Panc1 (cell line): ENCODE measurements around the gene MPP2. TPM values are rescaled to one million over a fixed set of nuclear protein-coding genes. Genes with fewer than 3 reads are reported as not detected.
A peak's percentile ranks its signal among the peaks of the same experiment; 100 is the strongest.
"Not testable (repeated sequence)": the region's sequence is repeated elsewhere in the genome, so short reads cannot be mapped to it uniquely, and the experiment has no call there.

Source experiments
- ATAC-seq: fragments of 200-7000 bp; cut with Tn5 transposase; 2 replicates; pipeline ENCODE4 v1.9.1; 2020; ENCODE audit warnings: mild to moderate bottlenecking, moderate library complexity
- BruUV-seq: library from RNA; stranded (reverse); fragments of 400-500 nt; replicated peaks from 2 replicates; lab custom pipeline; 2021; lab: Mats Ljungman, UMichigan
- CTCF ChIA-PET: fragments of 300-600 bp; sonication (Branson Sonifier 250); formaldehyde crosslinking; loops from one replicate; lab custom pipeline; 2022; ENCODE audit warnings: antibody characterized with exemption; lab: Charles Lee
- POLR2A ChIA-PET: fragments of 300-600 bp; sonication (Branson Sonifier 250); formaldehyde crosslinking; loops from one replicate; lab custom pipeline; 2022; ENCODE audit warnings: antibody characterized with exemption; lab: Charles Lee
- DNase-seq: peaks from one replicate; pipeline ENCODE4 v3.0.0-alpha.2; 2010; ENCODE audit warnings: low read depth, low spot score
- H3K27ac ChIP-seq: 2 replicates; pipeline ENCODE4 v1.5.1; 2011; ENCODE audit warnings: mild to moderate bottlenecking, low read length, inconsistent platforms
- H3K27me3 ChIP-seq: fragments of 200-500 bp; sonication (Bioruptor generic); 2 replicates; pipeline ENCODE4 v1.6.0; 2014; ENCODE audit warnings: low read length, inconsistent platforms; ENCODE audit not compliant: control insufficient read depth, insufficient read depth
- H3K36me3 ChIP-seq: fragments of 200-500 bp; sonication (Bioruptor generic); 2 replicates; pipeline ENCODE4 v1.5.1; 2014; ENCODE audit warnings: inconsistent platforms, mild to moderate bottlenecking, low read length, moderate library complexity; ENCODE audit not compliant: control insufficient read depth, insufficient read depth
- H3K4me1 ChIP-seq: 2 replicates; pipeline ENCODE4 v1.5.1; 2011; ENCODE audit warnings: inconsistent platforms, mild to moderate bottlenecking, low read length, moderate library complexity; ENCODE audit not compliant: control insufficient read depth, insufficient read depth
- H3K4me3 ChIP-seq, 2 experiments: 2 replicates each; pipeline ENCODE4 v1.5.1; 2011 to 2012; ENCODE audit warnings: low read depth in 2 of 2, low read length in 2 of 2, mild to moderate bottlenecking in 2 of 2, inconsistent platforms in 1 of 2, moderate library complexity in 1 of 2
- H3K9me3 ChIP-seq: fragments of 200-500 bp; sonication (Bioruptor generic); 2 replicates; pipeline ENCODE4 v1.5.1; 2014; ENCODE audit warnings: low read depth, mild to moderate bottlenecking, inconsistent platforms, low read length, moderate library complexity; ENCODE audit not compliant: control insufficient read depth, insufficient read depth
- POLR2AphosphoS5 ChIP-seq: IDR thresholded peaks from 2 replicates; pipeline ENCODE4 v1.6.1; 2012; ENCODE audit warnings: mild to moderate bottlenecking, low read depth, low read length, moderate library complexity
- REST ChIP-seq, 2 experiments: IDR thresholded peaks; 2 replicates each; pipeline ENCODE4 v1.6.1; 2011 to 2012; ENCODE audit warnings: low read depth in 2 of 2, control low read depth in 1 of 2, low read length in 1 of 2, mild to moderate bottlenecking in 1 of 2, moderate library complexity in 1 of 2; ENCODE audit not compliant: insufficient read depth in 1 of 2
- SIN3A ChIP-seq: IDR thresholded peaks from 2 replicates; pipeline ENCODE4 v1.6.1; 2012; ENCODE audit warnings: low read depth, mild to moderate bottlenecking, low read length, moderate library complexity, borderline replicate concordance; ENCODE audit not compliant: insufficient read depth
- TCF7L2 ChIP-seq: IDR thresholded peaks from 2 replicates; pipeline ENCODE4 v1.6.1; 2011; ENCODE audit warnings: mild to moderate bottlenecking, low read depth, low read length, inconsistent platforms
- in situ Hi-C: cut with HindIII; loops from 2 replicates; pipeline ENCODE4 v1.10.0; 2016; ENCODE audit warnings: low sequenced_read_pairs, low pct_unique_long_range_greater_than_20kb
- intact Hi-C: fragments of 100-400 bp; cut with micrococcal nuclease; formaldehyde crosslinking; loops from one replicate; pipeline ENCODE4 v1.10.0; 2022; ENCODE audit not compliant: unreplicated experiment
- total RNA-seq: library from RNA; stranded (reverse); gene quantifications from one replicate; pipeline ENCODE4 v1.2.1, GENCODE V29; 2021; ENCODE audit not compliant: unreplicated experiment
- TF ChIP-seq, protein P1 (sequence below): fragments of 450-650 bp; IDR thresholded peaks from 2 replicates; pipeline ENCODE4 v1.5.1; 2017; ENCODE audit warnings: mild to moderate bottlenecking

Gene MPP2
- total RNA-seq, 1 experiment from 2014 or later = 3.5 TPM

DNA sequence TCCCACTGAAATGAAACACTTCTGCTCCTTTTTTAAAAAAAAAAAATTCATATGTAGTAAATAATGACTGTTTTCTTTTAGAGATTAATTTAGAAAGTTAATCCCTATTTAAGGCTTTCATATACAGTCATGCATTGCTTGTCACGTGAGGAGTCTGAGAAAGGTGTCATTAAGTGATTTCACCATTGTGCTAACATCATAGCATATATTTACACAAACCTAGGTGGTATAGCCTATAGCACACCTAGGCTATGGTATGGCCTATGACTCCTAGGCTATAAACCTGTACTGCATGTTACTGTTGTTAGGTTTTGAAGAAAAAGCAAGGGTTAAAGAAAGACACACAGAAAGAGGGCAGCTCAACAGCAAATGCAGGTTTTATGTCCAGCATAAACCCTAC, 21.3 kb upstream of the MPP2 start:
- no peak overlapping the region for H3K4me3 ChIP-seq
- DNase-seq (no peak), ATAC-seq (no peak)
- intact Hi-C loops = no loop called here
- TF ChIP-seq REST (IDR thresholded peaks at IDR 0.05; ENCODE audit: insufficient read depth in 1 of 2, low read depth in 2 of 2, low read length in 1 of 2) (no peak), SIN3A (no peak), TCF7L2 (no peak), POLR2AphosphoS5 (no peak)
- TF ChIP-seq, protein P1, sequence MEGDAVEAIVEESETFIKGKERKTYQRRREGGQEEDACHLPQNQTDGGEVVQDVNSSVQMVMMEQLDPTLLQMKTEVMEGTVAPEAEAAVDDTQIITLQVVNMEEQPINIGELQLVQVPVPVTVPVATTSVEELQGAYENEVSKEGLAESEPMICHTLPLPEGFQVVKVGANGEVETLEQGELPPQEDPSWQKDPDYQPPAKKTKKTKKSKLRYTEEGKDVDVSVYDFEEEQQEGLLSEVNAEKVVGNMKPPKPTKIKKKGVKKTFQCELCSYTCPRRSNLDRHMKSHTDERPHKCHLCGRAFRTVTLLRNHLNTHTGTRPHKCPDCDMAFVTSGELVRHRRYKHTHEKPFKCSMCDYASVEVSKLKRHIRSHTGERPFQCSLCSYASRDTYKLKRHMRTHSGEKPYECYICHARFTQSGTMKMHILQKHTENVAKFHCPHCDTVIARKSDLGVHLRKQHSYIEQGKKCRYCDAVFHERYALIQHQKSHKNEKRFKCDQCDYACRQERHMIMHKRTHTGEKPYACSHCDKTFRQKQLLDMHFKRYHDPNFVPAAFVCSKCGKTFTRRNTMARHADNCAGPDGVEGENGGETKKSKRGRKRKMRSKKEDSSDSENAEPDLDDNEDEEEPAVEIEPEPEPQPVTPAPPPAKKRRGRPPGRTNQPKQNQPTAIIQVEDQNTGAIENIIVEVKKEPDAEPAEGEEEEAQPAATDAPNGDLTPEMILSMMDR = no peak
- BruUV-seq = no TSS peak
- H3K4me1 ChIP-seq = no peaks in the 10 kb centered on the region; the same call in 1 of the 2 replicates
- ChIA-PET POLR2A (no interaction called here), CTCF (interaction anchor here (0.9 kb wide), 1 partner anchor 19 kb away, joined by 3 read pairs; no protein-coding TSS in a partner anchor)
- H3K9me3 ChIP-seq = no peaks in the 10 kb centered on the region
- in situ Hi-C loops = no loop called here
- no peaks in the 10 kb centered on the region for H3K36me3 ChIP-seq
- no peaks in the 10 kb centered on the region for H3K27me3 ChIP-seq
- no peak overlapping the region for H3K27ac ChIP-seq

DNA sequence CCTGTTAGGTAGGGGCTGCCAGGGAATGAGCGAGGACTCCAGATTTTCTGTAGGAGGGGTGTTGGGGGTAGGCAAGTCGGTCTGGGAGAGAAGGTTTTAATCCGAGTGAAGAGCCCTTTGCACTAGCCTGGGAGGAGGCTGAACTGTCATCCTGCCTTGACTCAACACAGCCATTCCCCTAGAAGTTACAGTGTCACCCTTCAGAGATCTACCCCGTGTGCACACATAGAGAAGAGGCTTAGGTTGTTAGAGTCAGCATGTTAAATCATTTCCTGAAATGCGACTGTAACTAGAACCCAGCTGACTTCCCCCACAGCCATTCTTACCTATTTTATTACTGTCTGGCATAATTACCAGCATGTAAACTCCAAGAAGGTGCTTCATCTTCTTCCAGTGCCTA, 20.6 kb upstream of the MPP2 start:
- H3K4me1 ChIP-seq, ATAC-seq, in situ Hi-C loops, H3K4me3 ChIP-seq, H3K27me3 ChIP-seq, intact Hi-C loops, BruUV-seq, H3K9me3 ChIP-seq, DNase-seq, H3K27ac ChIP-seq, H3K36me3 ChIP-seq, POLR2A ChIA-PET: not testable (repeated sequence)
- CTCF ChIA-PET = interaction anchor here (0.9 kb wide), 1 partner anchor 18 kb away, joined by 3 read pairs; no protein-coding TSS in a partner anchor

DNA sequence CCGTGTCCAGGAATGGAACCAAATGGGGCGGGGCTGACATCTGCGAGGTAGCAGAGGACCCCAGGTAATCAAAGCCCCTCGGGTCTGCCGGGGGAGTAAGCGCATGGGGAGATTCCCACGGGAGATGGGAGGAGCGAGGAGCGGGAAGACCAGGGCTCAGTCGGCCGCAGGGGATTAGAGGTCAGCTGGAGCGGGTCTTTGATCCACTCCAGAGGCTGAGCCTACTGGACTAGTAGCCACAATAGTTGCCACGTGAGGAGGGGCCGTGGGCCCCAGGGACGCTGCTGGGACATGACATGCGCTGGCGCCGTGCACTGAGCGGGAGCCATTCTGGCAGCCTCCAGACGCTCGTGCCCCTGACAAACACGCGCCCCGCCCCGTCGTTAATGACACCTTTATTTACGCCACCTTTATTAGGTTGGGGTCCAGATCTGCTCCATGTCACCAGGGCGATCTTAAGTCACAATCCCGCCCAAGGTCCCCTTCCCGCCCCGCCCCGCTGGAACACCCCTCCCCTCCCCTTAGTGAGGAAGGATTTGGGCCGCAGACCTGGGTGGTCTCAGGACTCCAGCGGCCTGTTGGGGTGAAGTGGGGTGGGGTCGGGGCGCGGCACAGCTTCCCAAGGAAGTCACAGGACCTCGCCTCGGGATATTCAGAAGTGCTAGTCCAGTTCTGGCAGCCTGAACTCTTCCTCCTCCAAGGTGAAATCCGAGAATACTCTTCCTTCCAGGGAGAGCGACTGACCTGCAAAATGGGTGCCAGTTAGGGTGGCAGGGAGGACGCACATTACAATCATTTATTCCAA, 19.9 kb upstream of the MPP2 start:
- Histone ChIP-seq H3K27me3 (no peaks in the 10 kb centered on the region), H3K9me3 (no peaks in the 10 kb centered on the region), H3K4me1 (no peaks in the 10 kb centered on the region; the same call in 1 of the 2 replicates), H3K36me3 (no peaks in the 10 kb centered on the region), H3K4me3 (peak overlapping the region; percentile 22 to 30), H3K27ac (no peak overlapping the region)
- in situ Hi-C loops (no loop called here), intact Hi-C loops (no loop called here)
- ChIA-PET POLR2A (no interaction called here), CTCF (no interaction called here)
- TF ChIP-seq, protein P1 = no peak
- TF ChIP-seq TCF7L2 = peak; percentile 43; the same call in 1 of the 2 replicates
- no TSS peak for BruUV-seq
- no peak for DNase-seq
- peak; percentile 53 for ATAC-seq
